ENCODE data around the gene RNF167.

Gene RNF167

GRCh38 chr17:4980644-4981216 is 40.7 kb downstream of the RNF167 start:
- TF ChIP-seq FOXK2 (IDR thresholded peaks at IDR 0.05): no peak
- TF ChIP-seq ELF4 (IDR thresholded peaks at IDR 0.05): no peak
- ChIA-PET CTCF (interaction anchor here (1.0 to 2.2 kb wide), 3 partner anchors 10 to 81 kb away, joined by 3 to 8 read pairs (median 4); partner anchors contain the start of gene SPAG7), POLR2A (interaction anchor here (1.0 kb wide), 1 partner anchor 17 kb away, joined by 4 read pairs; the partner anchor contains the start of genes INCA1 and KIF1C)
- peak; percentile 68 for DNase-seq (ENCODE audit: extremely low spot score)

GRCh38 chr17:4982305-4982704 is 42.2 kb downstream of the RNF167 start:
- DNase-seq (ENCODE audit: extremely low spot score): no peak

GRCh38 chr17:4986403-4986802 is 46.3 kb downstream of the RNF167 start:
- ChIA-PET CTCF (interaction anchor here (1.0 to 1.5 kb wide), 4 partner anchors 21 to 83 kb away, joined by 3 to 7 read pairs (median 4); partner anchors contain the start of gene CHRNE), POLR2A (interaction anchor here (0.7 to 5.1 kb wide), 13 partner anchors 11 to 77 kb away, joined by 3 to 39 read pairs (median 4); partner anchors contain the start of genes INCA1, KIF1C, PFN1 and RNF167)
- no peak for TF ChIP-seq HDGF (IDR thresholded peaks at IDR 0.05; ENCODE audit: borderline replicate concordance)
- no peak for TF ChIP-seq NFRKB (IDR thresholded peaks at IDR 0.05)
- no peak for TF ChIP-seq ELF4 (IDR thresholded peaks at IDR 0.05)
- TF ChIP-seq L3MBTL2 (conservative IDR thresholded peaks at IDR 0.05): no peak
- no peak for TF ChIP-seq CTBP1 (IDR thresholded peaks at IDR 0.05; ENCODE audit: borderline replicate concordance)
- no peak for TF ChIP-seq SUZ12 (IDR thresholded peaks at IDR 0.05)
- TF ChIP-seq TARDBP (IDR thresholded peaks at IDR 0.05): no peak
- TF ChIP-seq FOXK2 (IDR thresholded peaks at IDR 0.05): no peak
- TF ChIP-seq PKNOX1 (IDR thresholded peaks at IDR 0.05): no peak
- TF ChIP-seq ZNF384 (IDR thresholded peaks at IDR 0.05): no peak
- no peak for TF ChIP-seq FOXA1 (IDR thresholded peaks at IDR 0.05)
- TF ChIP-seq ARNT (IDR thresholded peaks at IDR 0.05): no peak
- TF ChIP-seq BHLHE40 (IDR thresholded peaks at IDR 0.05; ENCODE audit: borderline replicate concordance): no peak
- TF ChIP-seq LEF1 (IDR thresholded peaks at IDR 0.05; ENCODE audit: borderline replicate concordance): no peak
- no peak for TF ChIP-seq FOXM1 (IDR thresholded peaks at IDR 0.05; ENCODE audit: borderline replicate concordance)
- TF ChIP-seq SP1 (IDR thresholded peaks at IDR 0.05): no peak
- no peak for DNase-seq (ENCODE audit: extremely low spot score)

More at GRCh38 chr17:4982305-4982704, 42.2 kb downstream of the RNF167 start:
- TF ChIP-seq SUZ12 (IDR thresholded peaks at IDR 0.05): no peak
- TF ChIP-seq ELF4 (IDR thresholded peaks at IDR 0.05): no peak
- ChIA-PET POLR2A (no interaction called here), CTCF (no interaction called here)

GRCh38 chr17:4986951-4987766 is 47.1 kb downstream of the RNF167 start, which contains the start of gene CAMTA2:
Gene CAMTA2, minus strand, starts transcription at chr17:4987675. Its CDS starts 1,453 bp downstream, at chr17:4986222.
- POLR2A ChIA-PET: interaction anchor here (0.6 to 5.1 kb wide), 16 partner anchors 10 to 78 kb away, joined by 3 to 39 read pairs (median 4); partner anchors contain the start of genes INCA1, KIF1C, PFN1 and RNF167
- CTCF ChIA-PET: interaction anchor here (0.6 to 1.5 kb wide), 13 partner anchors 16 to 259 kb away, joined by 3 to 8 read pairs (median 3); partner anchors contain the start of genes CHRNE and SPAG7

GRCh38 chr17:4987767-4988567 is 47.9 kb downstream of the RNF167 start:
- ChIA-PET POLR2A (interaction anchor here (0.6 to 5.1 kb wide), 11 partner anchors 10 to 79 kb away, joined by 3 to 39 read pairs (median 4); partner anchors contain the start of genes INCA1, KIF1C, PFN1 and RNF167), CTCF (interaction anchor here (0.6 to 1.5 kb wide), 11 partner anchors 17 to 260 kb away, joined by 3 to 8 read pairs (median 3); partner anchors contain the start of gene SPAG7)
- TF ChIP-seq HDGF (IDR thresholded peaks at IDR 0.05; ENCODE audit: borderline replicate concordance): no peak
- no peak for TF ChIP-seq BHLHE40 (IDR thresholded peaks at IDR 0.05; ENCODE audit: borderline replicate concordance)
- no peak for TF ChIP-seq ARNT (IDR thresholded peaks at IDR 0.05)
- no peak for DNase-seq (ENCODE audit: extremely low spot score)

More at GRCh38 chr17:4986951-4987766, 47.1 kb downstream of the RNF167 start, which contains the start of gene CAMTA2:
- peak; percentile 79 for DNase-seq (ENCODE audit: extremely low spot score)
- TF ChIP-seq L3MBTL2 (conservative IDR thresholded peaks at IDR 0.05) (peak; percentile 53; the same call in 1 of the 2 replicates), PKNOX1 (IDR thresholded peaks at IDR 0.05) (no peak), BHLHE40 (IDR thresholded peaks at IDR 0.05; ENCODE audit: borderline replicate concordance) (no peak)

- ChIA-PET CTCF (no interaction called here), POLR2A (interaction anchor here (1.1 kb wide), 1 partner anchor 54 kb away, joined by 3 read pairs; the partner anchor contains the start of genes RNF167 and SLC25A11)
- DNase-seq (ENCODE audit: extremely low spot score): no peak
- no peak for TF ChIP-seq LEF1 (IDR thresholded peaks at IDR 0.05; ENCODE audit: borderline replicate concordance)
- no peak for TF ChIP-seq ARNT (IDR thresholded peaks at IDR 0.05)
- TF ChIP-seq PKNOX1 (IDR thresholded peaks at IDR 0.05): no peak
- TF ChIP-seq SP1 (IDR thresholded peaks at IDR 0.05): no peak
- no peak for TF ChIP-seq FOXK2 (IDR thresholded peaks at IDR 0.05)
- TF ChIP-seq NFRKB (IDR thresholded peaks at IDR 0.05): no peak
- no peak for TF ChIP-seq ZNF384 (IDR thresholded peaks at IDR 0.05)
- TF ChIP-seq ELF4 (IDR thresholded peaks at IDR 0.05): no peak
- no peak for TF ChIP-seq FOXM1 (IDR thresholded peaks at IDR 0.05; ENCODE audit: borderline replicate concordance)
- TF ChIP-seq L3MBTL2 (conservative IDR thresholded peaks at IDR 0.05): no peak
- TF ChIP-seq CTBP1 (IDR thresholded peaks at IDR 0.05; ENCODE audit: borderline replicate concordance): no peak
Observed at GRCh38 chr17:4994081-4994595, 54.1 kb downstream of the RNF167 start.

Data from HEK293T (cell line).